ENCODE measurements around the gene MACROD2. TPM values are rescaled to one million over a fixed set of nuclear protein-coding genes. Genes with fewer than 3 reads are reported as not detected.

The MACROD2 gene
- total and polyA plus RNA-seq, 9 donors: 3.7 to 25.5 (median 7.8) TPM

DNA sequence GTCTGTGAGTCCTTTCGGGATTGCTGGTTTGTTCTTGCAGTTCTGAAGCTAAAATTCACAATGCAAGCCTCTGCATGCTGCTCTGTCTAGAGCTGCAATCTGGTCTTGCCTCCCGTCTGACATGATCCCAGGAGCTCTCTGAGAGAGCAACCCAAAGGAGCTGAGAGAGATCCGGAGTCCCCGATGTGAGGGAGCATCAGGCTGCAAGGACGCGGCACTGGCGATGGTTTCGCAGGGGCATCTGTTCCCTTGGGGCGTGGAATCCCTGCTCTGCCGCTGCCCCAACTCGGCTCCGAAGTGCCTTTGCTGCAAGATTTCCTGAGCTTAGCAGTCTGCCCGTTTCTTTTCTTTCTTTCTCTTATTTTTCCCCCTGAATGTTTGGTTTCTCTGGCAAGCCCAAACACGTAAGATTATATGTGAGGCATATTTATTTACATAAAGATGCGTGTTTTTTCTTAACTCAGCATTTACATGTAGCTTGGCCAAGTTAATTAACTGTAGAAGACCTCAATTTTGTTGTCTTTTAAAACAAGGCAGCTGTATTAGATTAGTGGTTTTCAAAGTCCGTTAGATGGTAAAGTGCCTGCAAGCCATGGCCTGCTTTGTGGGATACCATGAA is 1704.9 kb downstream of the MACROD2 start:
- 25 to 81% (median 43%) methylated on average over 16 of the region's 16 CpGs for WGBS, 3 donors
- Histone ChIP-seq H3K36me3 (no peaks in the 10 kb centered on the region), H3K9me3 (no peaks in the 10 kb centered on the region), H3K27me3 (no peaks in the 10 kb centered on the region), H3K27ac (no peak overlapping the region), H3K4me1 (ENCODE audit: insufficient read depth) (peaks cover 2% of the 10 kb centered on the region), H3K4me3 (no peak overlapping the region)
- DNase-seq: peak in 1 of 5 donors; percentile 15
- intact Hi-C loops (cut with DNase I): no loop called here
- TF ChIP-seq, protein P1, sequence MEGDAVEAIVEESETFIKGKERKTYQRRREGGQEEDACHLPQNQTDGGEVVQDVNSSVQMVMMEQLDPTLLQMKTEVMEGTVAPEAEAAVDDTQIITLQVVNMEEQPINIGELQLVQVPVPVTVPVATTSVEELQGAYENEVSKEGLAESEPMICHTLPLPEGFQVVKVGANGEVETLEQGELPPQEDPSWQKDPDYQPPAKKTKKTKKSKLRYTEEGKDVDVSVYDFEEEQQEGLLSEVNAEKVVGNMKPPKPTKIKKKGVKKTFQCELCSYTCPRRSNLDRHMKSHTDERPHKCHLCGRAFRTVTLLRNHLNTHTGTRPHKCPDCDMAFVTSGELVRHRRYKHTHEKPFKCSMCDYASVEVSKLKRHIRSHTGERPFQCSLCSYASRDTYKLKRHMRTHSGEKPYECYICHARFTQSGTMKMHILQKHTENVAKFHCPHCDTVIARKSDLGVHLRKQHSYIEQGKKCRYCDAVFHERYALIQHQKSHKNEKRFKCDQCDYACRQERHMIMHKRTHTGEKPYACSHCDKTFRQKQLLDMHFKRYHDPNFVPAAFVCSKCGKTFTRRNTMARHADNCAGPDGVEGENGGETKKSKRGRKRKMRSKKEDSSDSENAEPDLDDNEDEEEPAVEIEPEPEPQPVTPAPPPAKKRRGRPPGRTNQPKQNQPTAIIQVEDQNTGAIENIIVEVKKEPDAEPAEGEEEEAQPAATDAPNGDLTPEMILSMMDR (IDR thresholded peaks at IDR 0.05): no peak
- TF ChIP-seq EP300 (IDR thresholded peaks at IDR 0.05): no peak
- TF ChIP-seq POLR2A (IDR thresholded peaks at IDR 0.05): no peak

DNA sequence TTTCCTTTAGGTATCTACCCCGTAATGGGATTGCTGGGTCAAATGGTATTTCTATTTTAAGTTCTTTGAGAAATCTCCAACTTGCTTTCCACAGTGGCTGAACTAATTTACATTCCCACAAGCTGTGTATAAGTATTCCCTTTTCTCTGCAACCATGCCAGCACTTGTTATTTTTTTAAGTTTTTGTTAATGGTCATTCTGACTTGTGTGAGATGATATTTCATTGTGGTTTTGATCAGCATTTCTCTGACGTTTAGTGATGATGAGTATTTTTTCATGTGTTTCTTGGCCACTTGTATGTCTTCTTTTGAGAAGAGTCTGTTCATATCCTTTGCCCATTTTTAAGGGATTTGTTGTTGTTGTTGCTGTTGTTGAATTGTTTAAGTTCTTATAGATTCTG is 1706.8 kb downstream of the MACROD2 start:
- Histone ChIP-seq H3K27me3 (no peaks in the 10 kb centered on the region), H3K36me3 (no peaks in the 10 kb centered on the region), H3K27ac (no peak overlapping the region), H3K9me3 (no peaks in the 10 kb centered on the region), H3K4me1 (ENCODE audit: insufficient read depth) (peaks cover 2% of the 10 kb centered on the region), H3K4me3 (no peak overlapping the region)
- DNase-seq: no peak
- WGBS, 3 donors: 43 to 49% (median 46%) methylated on average over 2 of the region's 2 CpGs
- TF ChIP-seq, protein P1 (IDR thresholded peaks at IDR 0.05): no peak
- no peak for TF ChIP-seq POLR2A (IDR thresholded peaks at IDR 0.05)
- no peak for TF ChIP-seq EP300 (IDR thresholded peaks at IDR 0.05)
- intact Hi-C loops (cut with DNase I): no loop called here

DNA sequence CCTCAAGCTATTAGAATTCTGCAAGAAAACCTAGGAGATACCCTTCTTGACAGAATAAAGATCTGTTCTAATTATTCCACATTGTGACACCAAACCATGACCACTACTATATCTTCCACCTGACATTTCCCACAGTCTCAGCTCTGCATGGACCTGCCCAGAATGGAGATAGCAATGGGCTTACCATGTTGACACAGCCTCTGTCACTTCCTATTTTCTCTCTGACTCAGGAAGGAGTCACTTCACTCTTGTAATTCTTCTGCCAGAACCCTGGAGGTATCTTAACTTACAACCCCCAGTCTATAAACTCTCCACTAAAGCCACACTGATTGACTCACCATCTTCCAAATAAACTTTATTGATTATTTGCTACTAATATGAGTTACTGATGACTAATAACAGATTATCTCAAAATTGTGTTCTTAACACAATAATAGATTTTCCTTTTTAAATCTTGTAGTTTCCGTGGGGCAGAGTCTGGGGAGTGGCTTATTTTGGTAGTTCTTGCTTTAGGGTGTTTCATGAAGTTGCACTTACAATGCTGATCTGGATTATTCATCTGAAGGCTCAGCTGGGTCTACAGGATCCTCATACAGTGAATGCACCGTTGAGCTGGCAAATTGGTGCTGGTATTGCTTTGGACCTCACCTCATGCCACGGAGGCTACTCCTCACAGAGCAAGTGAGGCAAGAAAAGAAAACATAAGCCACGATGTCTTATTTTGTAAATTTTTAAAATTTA is 1708.0 kb downstream of the MACROD2 start:
- Histone ChIP-seq H3K9me3 (no peaks in the 10 kb centered on the region), H3K27me3 (no peaks in the 10 kb centered on the region), H3K36me3 (no peaks in the 10 kb centered on the region), H3K4me1 (ENCODE audit: insufficient read depth) (peaks cover 2% of the 10 kb centered on the region), H3K27ac (no peak overlapping the region), H3K4me3 (no peak overlapping the region)
- DNase-seq: no peak
- no peak for TF ChIP-seq POLR2A (IDR thresholded peaks at IDR 0.05)
- TF ChIP-seq EP300 (IDR thresholded peaks at IDR 0.05): no peak
- TF ChIP-seq, protein P1 (IDR thresholded peaks at IDR 0.05): no peak
- 90 to 96% (median 95%) methylated on average over 4 of the region's 4 CpGs for WGBS, 3 donors
- intact Hi-C loops (cut with DNase I): no loop called here

GRCh38 chr20:15705975-15706374 is 1710.7 kb downstream of the MACROD2 start:
- Histone ChIP-seq H3K4me1 (ENCODE audit: insufficient read depth) (no peaks in the 10 kb centered on the region), H3K4me3 (no peak overlapping the region), H3K36me3 (no peaks in the 10 kb centered on the region), H3K27me3 (no peaks in the 10 kb centered on the region), H3K27ac (no peak overlapping the region), H3K9me3 (no peaks in the 10 kb centered on the region)
- 86 to 93% (median 87%) methylated on average over 3 of the region's 3 CpGs for WGBS, 3 donors
- no peak for DNase-seq
- TF ChIP-seq POLR2A (IDR thresholded peaks at IDR 0.05) (no peak), EP300 (IDR thresholded peaks at IDR 0.05) (no peak)
- TF ChIP-seq, protein P1 (IDR thresholded peaks at IDR 0.05): no peak
- intact Hi-C loops (cut with DNase I): no loop called here

All from ovary (tissue), 9 donors.